ENCODE results near the gene TRPM5.

Gene TRPM5

GRCh38 chr11:2472428-2473186 lies 28.3 kb upstream of the TRPM5 start:
- no peak for TF ChIP-seq CTCF (IDR thresholded peaks at IDR 0.05)

DNA sequence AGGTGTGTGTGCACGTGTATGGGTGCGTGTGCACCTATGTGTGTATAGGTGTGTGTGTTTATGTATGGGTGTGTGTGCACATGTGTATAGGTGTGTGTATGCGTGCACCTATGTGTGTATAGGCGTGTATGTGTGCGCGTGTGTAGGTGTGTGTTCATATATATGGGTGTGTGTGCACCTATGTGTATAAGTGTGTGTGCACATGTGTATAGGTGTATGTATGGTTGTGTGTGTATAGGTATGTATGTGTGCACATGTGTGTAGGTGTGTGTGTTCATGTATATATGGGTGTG lies 27.4 kb upstream of the TRPM5 start:
- no peak for TF ChIP-seq CTCF (IDR thresholded peaks at IDR 0.05)

- TF ChIP-seq CTCF (IDR thresholded peaks at IDR 0.05): no peak
Measured at GRCh38 chr11:2471048-2471803, 26.9 kb upstream of the TRPM5 start.

GRCh38 chr11:2470495-2470894 lies 26.2 kb upstream of the TRPM5 start:
- TF ChIP-seq CTCF (IDR thresholded peaks at IDR 0.05): no peak

DNA sequence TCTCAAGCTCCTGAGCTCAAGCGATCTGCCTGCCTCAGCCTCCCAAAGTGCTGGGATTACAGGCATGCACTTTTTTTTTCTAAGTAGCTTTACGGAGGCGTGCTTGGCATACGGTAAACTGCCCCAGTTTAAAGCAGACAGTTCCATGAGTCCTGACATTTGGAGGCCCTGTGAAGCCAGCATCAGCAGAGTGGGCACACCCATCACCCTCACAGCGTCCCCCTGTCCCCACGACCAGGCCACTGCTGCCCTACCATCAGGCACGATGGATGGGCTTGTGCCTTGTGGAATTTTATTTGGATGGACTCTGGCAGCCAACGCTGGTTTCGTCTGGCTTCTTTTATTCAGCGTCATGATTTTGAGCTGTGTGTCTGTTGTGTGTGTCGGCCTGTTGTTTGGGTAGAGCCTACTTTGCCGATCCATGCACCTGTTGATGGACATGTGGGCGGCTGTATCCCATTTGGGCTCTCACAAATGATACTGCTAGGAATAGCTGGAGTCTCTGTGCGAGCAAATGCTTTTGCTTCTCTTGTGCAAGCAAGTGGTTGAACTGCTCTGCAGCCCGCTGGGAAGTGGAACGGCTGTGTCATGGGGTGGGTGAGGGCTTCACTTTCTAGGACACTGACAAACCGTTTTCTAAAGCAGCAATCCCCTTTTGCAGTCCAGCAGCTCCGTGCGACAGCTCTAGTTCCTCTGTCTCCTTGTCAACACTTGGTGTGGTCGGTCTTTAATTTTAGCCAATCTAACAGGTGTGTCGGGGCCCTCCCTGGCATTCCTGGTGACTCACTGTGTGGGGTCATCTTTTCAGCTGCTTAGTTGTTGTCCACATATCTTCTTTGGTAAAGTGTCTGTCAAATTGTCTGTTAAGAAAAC lies 24.3 kb upstream of the TRPM5 start:
- TF ChIP-seq CTCF (IDR thresholded peaks at IDR 0.05): no peak

DNA sequence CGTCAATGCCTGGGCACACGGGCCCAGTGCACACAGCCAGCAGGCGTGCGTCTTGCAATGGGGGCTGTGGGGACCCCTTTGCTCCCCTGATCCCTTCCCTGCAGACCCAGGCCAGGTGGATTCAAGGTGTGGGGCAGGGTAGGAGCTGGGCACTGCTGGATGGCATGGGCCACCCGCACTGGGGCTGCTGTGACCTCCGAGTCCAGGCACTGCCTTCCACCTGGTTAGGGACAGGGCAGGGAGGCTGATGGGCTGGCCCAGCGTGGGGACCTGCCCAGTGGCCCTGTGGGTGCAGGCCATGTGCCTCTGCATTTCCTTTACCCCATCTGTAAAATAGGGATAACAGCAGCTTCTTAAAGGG lies 23.4 kb upstream of the TRPM5 start:
- no peak for TF ChIP-seq CTCF (IDR thresholded peaks at IDR 0.05)

- no peak for TF ChIP-seq CTCF (IDR thresholded peaks at IDR 0.05)
Measured at GRCh38 chr11:2466869-2467694, 22.8 kb upstream of the TRPM5 start.
